HEK293 (cell line): ENCODE data around the gene MAP6.

ENCODE experiments used
- CTCF ChIA-PET: fragments of 350-600 bp; formaldehyde crosslinking; extraction: SDS; loops from one replicate; lab custom pipeline; 2021; ENCODE audit warnings: antibody characterized with exemption; lab: Yijun Ruan, JAX
- POLR2A ChIA-PET: fragments of 300-600 bp; formaldehyde crosslinking; extraction: SDS; loops from one replicate; lab custom pipeline; 2020; ENCODE audit warnings: antibody characterized with exemption, inconsistent platforms; lab: Yijun Ruan, JAX
- H3K27ac ChIP-seq: fragments of 200-500 bp; sonication (Bioruptor generic); 2 replicates; pipeline ENCODE4 v1.5.1; 2014; ENCODE audit warnings: low read depth, low read length, control low read depth, inconsistent platforms; ENCODE audit errors: extremely low read depth
- H3K36me3 ChIP-seq, 2 experiments: fragments of 200-500 bp in 1 of 2; sonication (Bioruptor generic) in 1 of 2; 1 replicate in 1 of 2; 2 replicates in 1 of 2; pipeline ENCODE4 v1.5.1; 2014 to 2017; ENCODE audit warnings: inconsistent platforms in 2 of 2, low read length in 2 of 2; ENCODE audit not compliant: control insufficient read depth in 2 of 2, insufficient read depth in 1 of 2
- H3K4me1 ChIP-seq: fragments of 200-500 bp; sonication (Bioruptor generic); 2 replicates; pipeline ENCODE4 v1.5.1; 2014; ENCODE audit warnings: mild to moderate bottlenecking, low read length, inconsistent platforms; ENCODE audit not compliant: control insufficient read depth, insufficient read depth
- H3K4me3 ChIP-seq: 2 replicates; pipeline ENCODE4 v1.5.1; 2011; ENCODE audit warnings: low read depth, mild to moderate bottlenecking, control low read depth, low read length, moderate library complexity
- H3K9me3 ChIP-seq: fragments of 200-500 bp; sonication (Bioruptor generic); 2 replicates; pipeline ENCODE4 v1.5.1; 2014; ENCODE audit warnings: low read depth, low read length, inconsistent platforms; ENCODE audit not compliant: control insufficient read depth, insufficient read depth
- SALL2 ChIP-seq: fragments of 450-650 bp; formaldehyde crosslinking; IDR thresholded peaks from 2 replicates; pipeline ENCODE4 v1.5.0; 2017; ENCODE audit warnings: missing biosample characterization, mild to moderate bottlenecking, missing genetic modification characterization, borderline replicate concordance
- ZFHX2 ChIP-seq: fragments of 450-650 bp; formaldehyde crosslinking; conservative IDR thresholded peaks from 2 replicates; pipeline ENCODE4 v1.5.1; 2016; ENCODE audit warnings: missing biosample characterization, missing genetic modification characterization
- ZNF16 ChIP-seq: fragments of 450-650 bp; formaldehyde crosslinking; IDR thresholded peaks from 2 replicates; pipeline ENCODE4 v1.5.1; 2016; ENCODE audit warnings: low read depth, missing biosample characterization, missing genetic modification characterization
- ZNF426 ChIP-seq: fragments of 450-650 bp; formaldehyde crosslinking; IDR thresholded peaks from 2 replicates; pipeline ENCODE4 v1.5.1; 2017; ENCODE audit warnings: missing biosample characterization, missing genetic modification characterization, mild to moderate bottlenecking, inconsistent platforms, moderate library complexity
- ZNF433 ChIP-seq: fragments of 450-650 bp; formaldehyde crosslinking; IDR thresholded peaks from 2 replicates; pipeline ENCODE4 v1.5.1; 2016; ENCODE audit warnings: missing biosample characterization, missing genetic modification characterization, low read depth
- ZNF521 ChIP-seq: fragments of 450-650 bp; formaldehyde crosslinking; IDR thresholded peaks from 2 replicates; pipeline ENCODE4 v1.5.1; 2017; ENCODE audit warnings: missing biosample characterization, mild to moderate bottlenecking, missing genetic modification characterization
- ZNF585B ChIP-seq: fragments of 450-650 bp; formaldehyde crosslinking; IDR thresholded peaks from 2 replicates; pipeline ENCODE4 v1.5.1; 2016; ENCODE audit warnings: missing biosample characterization, missing genetic modification characterization
- ZNF624 ChIP-seq: fragments of 450-650 bp; formaldehyde crosslinking; IDR thresholded peaks from 2 replicates; pipeline ENCODE4 v1.5.1; 2017; ENCODE audit warnings: missing biosample characterization, missing genetic modification characterization
- ZNF626 ChIP-seq: fragments of 450-650 bp; sonication (Bioruptor Pico); formaldehyde crosslinking; IDR thresholded peaks from 2 replicates; pipeline ENCODE4 v1.5.1; 2018; ENCODE audit warnings: missing biosample characterization, missing genetic modification characterization, inconsistent platforms
- ZNF645 ChIP-seq: fragments of 450-650 bp; formaldehyde crosslinking; IDR thresholded peaks from 2 replicates; pipeline ENCODE4; 2016; ENCODE audit warnings: missing biosample characterization, missing genetic modification characterization
- ZNF658 ChIP-seq: fragments of 450-650 bp; formaldehyde crosslinking; IDR thresholded peaks from 2 replicates; pipeline ENCODE4; 2016; ENCODE audit warnings: missing biosample characterization, missing genetic modification characterization
- ZNF692 ChIP-seq: fragments of 450-650 bp; formaldehyde crosslinking; IDR thresholded peaks from 2 replicates; pipeline ENCODE4 v1.5.1; 2016; ENCODE audit warnings: missing biosample characterization, missing genetic modification characterization
- ZNF701 ChIP-seq: fragments of 450-650 bp; formaldehyde crosslinking; IDR thresholded peaks from 2 replicates; pipeline ENCODE4 v1.5.1; 2016; ENCODE audit warnings: missing biosample characterization, missing genetic modification characterization
- ZNF768 ChIP-seq: fragments of 450-650 bp; formaldehyde crosslinking; IDR thresholded peaks from 2 replicates; pipeline ENCODE4 v1.5.1; 2018; ENCODE audit warnings: missing biosample characterization, mild to moderate bottlenecking, missing genetic modification characterization
- ZNF792 ChIP-seq: fragments of 450-650 bp; formaldehyde crosslinking; IDR thresholded peaks from 2 replicates; pipeline ENCODE4 v1.5.1; 2016; ENCODE audit warnings: missing biosample characterization, missing genetic modification characterization
- TF ChIP-seq, protein P1 (sequence below): fragments of 450-650 bp; formaldehyde crosslinking; IDR thresholded peaks from 2 replicates; pipeline ENCODE4 v1.5.1; 2016; ENCODE audit warnings: missing biosample characterization, missing genetic modification characterization, low read depth
- TF ChIP-seq, protein P2 (sequence below): fragments of 450-650 bp; formaldehyde crosslinking; IDR thresholded peaks from 2 replicates; pipeline ENCODE4 v1.5.1; 2016; ENCODE audit warnings: missing biosample characterization, missing genetic modification characterization
- TF ChIP-seq, protein P3 (sequence below): fragments of 450-650 bp; formaldehyde crosslinking; IDR thresholded peaks from 2 replicates; pipeline ENCODE4 v1.5.1; 2016; ENCODE audit warnings: missing biosample characterization, missing genetic modification characterization, borderline replicate concordance

Gene MAP6

GRCh38 chr11:75586395-75586794, 82.4 kb downstream of the MAP6 start:
- ChIA-PET POLR2A (no interaction called here), CTCF (interaction anchor here (0.6 to 1.6 kb wide), 3 partner anchors 9 to 767 kb away, joined by 3 to 7 read pairs (median 7); no protein-coding TSS in a partner anchor)
- TF ChIP-seq ZFHX2 (tag by site-specific recombination) (no peak), SALL2 (tag by site-specific recombination) (no peak), ZNF768 (tag by site-specific recombination) (no peak), ZNF624 (tag by site-specific recombination) (no peak), ZNF521 (no peak), ZNF426 (tag by site-specific recombination) (no peak), ZNF626 (tag by site-specific recombination) (no peak), ZNF585B (tag by site-specific recombination) (no peak), ZNF792 (tag by site-specific recombination) (no peak), ZNF701 (tag by site-specific recombination) (no peak), ZNF433 (tag by site-specific recombination) (no peak)
- TF ChIP-seq, protein P1, sequence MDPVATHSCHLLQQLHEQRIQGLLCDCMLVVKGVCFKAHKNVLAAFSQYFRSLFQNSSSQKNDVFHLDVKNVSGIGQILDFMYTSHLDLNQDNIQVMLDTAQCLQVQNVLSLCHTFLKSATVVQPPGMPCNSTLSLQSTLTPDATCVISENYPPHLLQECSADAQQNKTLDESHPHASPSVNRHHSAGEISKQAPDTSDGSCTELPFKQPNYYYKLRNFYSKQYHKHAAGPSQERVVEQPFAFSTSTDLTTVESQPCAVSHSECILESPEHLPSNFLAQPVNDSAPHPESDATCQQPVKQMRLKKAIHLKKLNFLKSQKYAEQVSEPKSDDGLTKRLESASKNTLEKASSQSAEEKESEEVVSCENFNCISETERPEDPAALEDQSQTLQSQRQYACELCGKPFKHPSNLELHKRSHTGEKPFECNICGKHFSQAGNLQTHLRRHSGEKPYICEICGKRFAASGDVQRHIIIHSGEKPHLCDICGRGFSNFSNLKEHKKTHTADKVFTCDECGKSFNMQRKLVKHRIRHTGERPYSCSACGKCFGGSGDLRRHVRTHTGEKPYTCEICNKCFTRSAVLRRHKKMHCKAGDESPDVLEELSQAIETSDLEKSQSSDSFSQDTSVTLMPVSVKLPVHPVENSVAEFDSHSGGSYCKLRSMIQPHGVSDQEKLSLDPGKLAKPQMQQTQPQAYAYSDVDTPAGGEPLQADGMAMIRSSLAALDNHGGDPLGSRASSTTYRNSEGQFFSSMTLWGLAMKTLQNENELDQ (tag by site-specific recombination), result no peak
- TF ChIP-seq, protein P2, sequence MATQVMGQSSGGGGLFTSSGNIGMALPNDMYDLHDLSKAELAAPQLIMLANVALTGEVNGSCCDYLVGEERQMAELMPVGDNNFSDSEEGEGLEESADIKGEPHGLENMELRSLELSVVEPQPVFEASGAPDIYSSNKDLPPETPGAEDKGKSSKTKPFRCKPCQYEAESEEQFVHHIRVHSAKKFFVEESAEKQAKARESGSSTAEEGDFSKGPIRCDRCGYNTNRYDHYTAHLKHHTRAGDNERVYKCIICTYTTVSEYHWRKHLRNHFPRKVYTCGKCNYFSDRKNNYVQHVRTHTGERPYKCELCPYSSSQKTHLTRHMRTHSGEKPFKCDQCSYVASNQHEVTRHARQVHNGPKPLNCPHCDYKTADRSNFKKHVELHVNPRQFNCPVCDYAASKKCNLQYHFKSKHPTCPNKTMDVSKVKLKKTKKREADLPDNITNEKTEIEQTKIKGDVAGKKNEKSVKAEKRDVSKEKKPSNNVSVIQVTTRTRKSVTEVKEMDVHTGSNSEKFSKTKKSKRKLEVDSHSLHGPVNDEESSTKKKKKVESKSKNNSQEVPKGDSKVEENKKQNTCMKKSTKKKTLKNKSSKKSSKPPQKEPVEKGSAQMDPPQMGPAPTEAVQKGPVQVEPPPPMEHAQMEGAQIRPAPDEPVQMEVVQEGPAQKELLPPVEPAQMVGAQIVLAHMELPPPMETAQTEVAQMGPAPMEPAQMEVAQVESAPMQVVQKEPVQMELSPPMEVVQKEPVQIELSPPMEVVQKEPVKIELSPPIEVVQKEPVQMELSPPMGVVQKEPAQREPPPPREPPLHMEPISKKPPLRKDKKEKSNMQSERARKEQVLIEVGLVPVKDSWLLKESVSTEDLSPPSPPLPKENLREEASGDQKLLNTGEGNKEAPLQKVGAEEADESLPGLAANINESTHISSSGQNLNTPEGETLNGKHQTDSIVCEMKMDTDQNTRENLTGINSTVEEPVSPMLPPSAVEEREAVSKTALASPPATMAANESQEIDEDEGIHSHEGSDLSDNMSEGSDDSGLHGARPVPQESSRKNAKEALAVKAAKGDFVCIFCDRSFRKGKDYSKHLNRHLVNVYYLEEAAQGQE (tag by site-specific recombination), result no peak
- Histone ChIP-seq H3K36me3 (no peaks in the 10 kb centered on the region), H3K4me3 (no peak overlapping the region), H3K9me3 (no peaks in the 10 kb centered on the region), H3K4me1 (no peaks in the 10 kb centered on the region), H3K27ac (no peak overlapping the region)

DNA sequence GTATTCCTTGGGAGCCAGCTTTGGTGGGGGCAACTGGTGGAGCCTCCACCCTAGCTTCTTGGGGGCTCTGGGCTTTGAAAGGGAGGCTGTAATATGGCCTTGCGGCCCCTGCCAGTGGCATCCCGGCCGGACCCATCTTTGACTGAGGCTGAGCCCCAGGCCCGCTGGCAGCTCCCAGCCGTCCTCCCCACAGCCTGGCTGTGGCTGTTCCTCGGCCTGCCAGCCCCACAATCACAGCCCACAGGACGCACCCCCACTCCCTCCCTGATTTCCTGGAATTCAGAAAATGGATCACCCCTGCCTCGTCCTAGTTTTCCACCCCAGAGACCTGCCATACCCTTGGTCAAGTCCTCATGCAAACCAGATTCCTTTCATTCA, 83.6 kb downstream of the MAP6 start:
- ChIA-PET CTCF (interaction anchor here (0.8 kb wide), 1 partner anchor 10 kb away, joined by 3 read pairs; no protein-coding TSS in a partner anchor), POLR2A (no interaction called here)
- no peaks in the 10 kb centered on the region for H3K36me3 ChIP-seq
- no peak overlapping the region for H3K27ac ChIP-seq
- H3K4me3 ChIP-seq, result no peak overlapping the region
- no peaks in the 10 kb centered on the region for H3K4me1 ChIP-seq
- H3K9me3 ChIP-seq, result no peaks in the 10 kb centered on the region
- TF ChIP-seq ZNF692 (tag by site-specific recombination) (no peak), ZNF768 (tag by site-specific recombination) (no peak), ZNF16 (tag by site-specific recombination) (no peak), ZNF645 (tag by site-specific recombination) (no peak), ZNF658 (tag by site-specific recombination) (no peak), ZNF521 (no peak)
- TF ChIP-seq, protein P3, sequence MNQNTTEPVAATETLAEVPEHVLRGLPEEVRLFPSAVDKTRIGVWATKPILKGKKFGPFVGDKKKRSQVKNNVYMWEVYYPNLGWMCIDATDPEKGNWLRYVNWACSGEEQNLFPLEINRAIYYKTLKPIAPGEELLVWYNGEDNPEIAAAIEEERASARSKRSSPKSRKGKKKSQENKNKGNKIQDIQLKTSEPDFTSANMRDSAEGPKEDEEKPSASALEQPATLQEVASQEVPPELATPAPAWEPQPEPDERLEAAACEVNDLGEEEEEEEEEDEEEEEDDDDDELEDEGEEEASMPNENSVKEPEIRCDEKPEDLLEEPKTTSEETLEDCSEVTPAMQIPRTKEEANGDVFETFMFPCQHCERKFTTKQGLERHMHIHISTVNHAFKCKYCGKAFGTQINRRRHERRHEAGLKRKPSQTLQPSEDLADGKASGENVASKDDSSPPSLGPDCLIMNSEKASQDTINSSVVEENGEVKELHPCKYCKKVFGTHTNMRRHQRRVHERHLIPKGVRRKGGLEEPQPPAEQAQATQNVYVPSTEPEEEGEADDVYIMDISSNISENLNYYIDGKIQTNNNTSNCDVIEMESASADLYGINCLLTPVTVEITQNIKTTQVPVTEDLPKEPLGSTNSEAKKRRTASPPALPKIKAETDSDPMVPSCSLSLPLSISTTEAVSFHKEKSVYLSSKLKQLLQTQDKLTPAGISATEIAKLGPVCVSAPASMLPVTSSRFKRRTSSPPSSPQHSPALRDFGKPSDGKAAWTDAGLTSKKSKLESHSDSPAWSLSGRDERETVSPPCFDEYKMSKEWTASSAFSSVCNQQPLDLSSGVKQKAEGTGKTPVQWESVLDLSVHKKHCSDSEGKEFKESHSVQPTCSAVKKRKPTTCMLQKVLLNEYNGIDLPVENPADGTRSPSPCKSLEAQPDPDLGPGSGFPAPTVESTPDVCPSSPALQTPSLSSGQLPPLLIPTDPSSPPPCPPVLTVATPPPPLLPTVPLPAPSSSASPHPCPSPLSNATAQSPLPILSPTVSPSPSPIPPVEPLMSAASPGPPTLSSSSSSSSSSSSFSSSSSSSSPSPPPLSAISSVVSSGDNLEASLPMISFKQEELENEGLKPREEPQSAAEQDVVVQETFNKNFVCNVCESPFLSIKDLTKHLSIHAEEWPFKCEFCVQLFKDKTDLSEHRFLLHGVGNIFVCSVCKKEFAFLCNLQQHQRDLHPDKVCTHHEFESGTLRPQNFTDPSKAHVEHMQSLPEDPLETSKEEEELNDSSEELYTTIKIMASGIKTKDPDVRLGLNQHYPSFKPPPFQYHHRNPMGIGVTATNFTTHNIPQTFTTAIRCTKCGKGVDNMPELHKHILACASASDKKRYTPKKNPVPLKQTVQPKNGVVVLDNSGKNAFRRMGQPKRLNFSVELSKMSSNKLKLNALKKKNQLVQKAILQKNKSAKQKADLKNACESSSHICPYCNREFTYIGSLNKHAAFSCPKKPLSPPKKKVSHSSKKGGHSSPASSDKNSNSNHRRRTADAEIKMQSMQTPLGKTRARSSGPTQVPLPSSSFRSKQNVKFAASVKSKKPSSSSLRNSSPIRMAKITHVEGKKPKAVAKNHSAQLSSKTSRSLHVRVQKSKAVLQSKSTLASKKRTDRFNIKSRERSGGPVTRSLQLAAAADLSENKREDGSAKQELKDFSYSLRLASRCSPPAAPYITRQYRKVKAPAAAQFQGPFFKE, result no peak
